ENCODE measurements around the gene DDX25. TPM values are rescaled to one million over a fixed set of nuclear protein-coding genes. Genes with fewer than 3 reads are reported as not detected.

DDX25 gene
- total and polyA plus RNA-seq, 2 of the 8 experiments (the other 6 are each of a cell fraction or from before 2014, with no cell fraction given), result 17.6 to 17.9 TPM

DNA sequence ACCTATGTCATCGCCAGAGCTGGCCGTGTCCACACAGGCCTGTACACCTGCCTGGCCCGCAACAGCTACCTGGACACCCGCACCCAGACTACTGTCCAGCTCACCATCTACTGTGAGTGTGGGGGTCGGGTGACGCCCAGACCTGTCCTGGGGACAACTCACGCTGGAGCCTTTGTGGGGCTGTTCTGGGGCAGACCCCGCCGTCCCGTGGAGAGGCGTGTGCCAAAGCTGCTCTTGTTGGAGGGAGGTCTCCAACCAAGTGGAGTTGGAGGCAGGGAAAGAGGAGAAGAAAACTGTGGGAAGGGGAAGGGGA lies 45.8 kb downstream of the DDX25 start:
- Histone ChIP-seq H2BK5ac (ENCODE audit: low read depth, low read length) (no peak overlapping the region), H4K20me1 (replicated peaks in 1 of 2; ENCODE audit: control insufficient read depth in 1 of 2, insufficient read depth in 2 of 2, low read length in 2 of 2) (no peaks in the 10 kb centered on the region), H3K23me2 (ENCODE audit: low read depth, low read length) (no peaks in the 10 kb centered on the region), H2BK12ac (ENCODE audit: low read depth, low read length) (no peak overlapping the region), H3K23ac (ENCODE audit: insufficient read length) (no peak overlapping the region), H3K27ac (ENCODE audit: low read depth, low read length) (no peak overlapping the region), H3K4me3 (ENCODE audit: extremely low read depth in 1 of 4, insufficient read depth in 2 of 4, low read depth in 3 of 4, low read length in 4 of 4) (no peak overlapping the region), H3K9me3 (ENCODE audit: insufficient read depth in 2 of 2, low read depth in 1 of 2, low read length in 1 of 2) (no peaks in the 10 kb centered on the region), H2BK20ac (ENCODE audit: low read length) (no peak overlapping the region), H2AFZ (ENCODE audit: low read length) (no peak overlapping the region), H3K79me1 (ENCODE audit: low read depth, low read length) (no peaks in the 10 kb centered on the region), H3K4me2 (ENCODE audit: insufficient read depth in 1 of 2, low read depth in 2 of 2, low read length in 2 of 2) (no peak overlapping the region), H3K14ac (ENCODE audit: insufficient read length) (no peak overlapping the region), H3K4ac (replicated peaks; ENCODE audit: insufficient read length, low read depth, low read length) (no peak overlapping the region), H2BK120ac (replicated peaks; ENCODE audit: low read depth, low read length) (no peak overlapping the region), H4K5ac (ENCODE audit: insufficient read length, low read depth, low read length) (no peak overlapping the region), H2BK15ac (ENCODE audit: low read length) (no peak overlapping the region), H4K91ac (replicated peaks; ENCODE audit: insufficient read length, low read length) (no peak overlapping the region), H3K36me3 (ENCODE audit: control insufficient read depth in 2 of 4, insufficient read depth in 4 of 4, low read length in 3 of 4) (no peaks in the 10 kb centered on the region), H3K9ac (replicated peaks in 1 of 4; ENCODE audit: extremely low read depth in 1 of 4, low read depth in 3 of 4, low read length in 3 of 4) (no peak overlapping the region), H3K27me3 (replicated peaks in 1 of 4; ENCODE audit: control insufficient read depth in 3 of 4, extremely low read depth in 1 of 4, insufficient read depth in 3 of 4, low read length in 3 of 4) (no peaks in the 10 kb centered on the region), H2AK5ac (ENCODE audit: low read depth, low read length) (no peak overlapping the region), H3K56ac (replicated peaks; ENCODE audit: insufficient read length, low read depth, low read length) (no peak overlapping the region), H3K18ac (ENCODE audit: extremely low read depth, low read length) (no peak overlapping the region), H3K79me2 (ENCODE audit: control insufficient read depth in 1 of 2, insufficient read depth in 2 of 2, low read length in 2 of 2) (no peaks in the 10 kb centered on the region), H4K8ac (ENCODE audit: extremely low read depth, insufficient read depth, low read length) (no peak overlapping the region; the same call in 1 of the 2 replicates), H3K4me1 (replicated peaks in 1 of 4; ENCODE audit: control insufficient read depth in 3 of 4, insufficient read depth in 4 of 4, low read length in 3 of 4) (peaks cover 0 to 2% (median 0%) of the 10 kb centered on the region in 4 experiments; a peak in 3 of 7 replicates)
- 85% methylated on average over 11 of the region's 11 CpGs; no CpG with 5 or more reads in 1 of the 2 experiments for WGBS, 2 experiments (ENCODE audit: extremely low coverage in 1 of 2, insufficient coverage in 1 of 2, insufficient read length in 1 of 2, insufficient replicate concordance in 2 of 2, low coverage in 1 of 2, low lambda C conversion rate in 2 of 2, missing lambda C conversion rate in 1 of 2)
- DNase-seq (ENCODE audit: low read depth in 1 of 2, low spot score in 2 of 2) (peak in 1 of 2 experiments; percentile 43), FAIRE-seq (no peak)
- CTCF ChIA-PET (ENCODE audit: partially characterized antibody), result interaction anchor here (0.6 to 2.9 kb wide), 6 partner anchors 9 to 581 kb away, joined by 3 to 17 read pairs (median 4); no protein-coding TSS in a partner anchor
- POLR2A ChIA-PET (ENCODE audit: partially characterized antibody), result interaction anchor here (1.8 kb wide), 1 partner anchor 10 kb away, joined by 5 read pairs; no protein-coding TSS in a partner anchor
- no peak for TF ChIP-seq TEAD4 (IDR thresholded peaks at IDR 0.05; ENCODE audit: low read depth, low read length)
- TF ChIP-seq EZH2 (IDR thresholded peaks at IDR 0.05; ENCODE audit: low read depth, low read length, severe bottlenecking), result no peak
- no peak for TF ChIP-seq CEBPB (IDR thresholded peaks at IDR 0.05; ENCODE audit: low read depth, low read length)
- no peak for TF ChIP-seq RFX5 (IDR thresholded peaks at IDR 0.05; ENCODE audit: borderline replicate concordance, low read depth, low read length)
- TF ChIP-seq ZNF274 (IDR thresholded peaks at IDR 0.05; ENCODE audit: borderline replicate concordance, extremely low read depth, low read length), result no peak
- TF ChIP-seq CHD2 (IDR thresholded peaks at IDR 0.05; ENCODE audit: low read length), result no peak
- TF ChIP-seq KDM5A (IDR thresholded peaks at IDR 0.05; ENCODE audit: low read length), result no peak
- TF ChIP-seq RBBP5 (IDR thresholded peaks at IDR 0.05; ENCODE audit: borderline replicate concordance, low read depth, low read length), result no peak
- no peak for TF ChIP-seq BRCA1 (IDR thresholded peaks at IDR 0.05; ENCODE audit: low read depth, low read length)
- TF ChIP-seq MAFK (IDR thresholded peaks at IDR 0.05; ENCODE audit: low read depth, low read length), result no peak
- no peak for TF ChIP-seq NRF1 (IDR thresholded peaks at IDR 0.05; ENCODE audit: low read depth, low read length)
- TF ChIP-seq TCF12 (IDR thresholded peaks at IDR 0.05; ENCODE audit: low read depth, low read length), result no peak
- TF ChIP-seq CREB1 (IDR thresholded peaks at IDR 0.05), result no peak
- TF ChIP-seq GTF2F1 (IDR thresholded peaks at IDR 0.05; ENCODE audit: borderline replicate concordance, low read depth, low read length), result no peak
